UCSD-AML1 (cell line): ENCODE results near the gene KIF6.
"Not testable (repeated sequence)": the region's sequence is repeated elsewhere in the genome, so short reads cannot be mapped to it uniquely, and the experiment has no call there.

Experiments
- DNase-seq: peaks from one replicate; lab custom pipeline; 2025; ENCODE audit not compliant: unreplicated experiment; lab: John Stamatoyannopoulos, UW

The KIF6 gene

DNA sequence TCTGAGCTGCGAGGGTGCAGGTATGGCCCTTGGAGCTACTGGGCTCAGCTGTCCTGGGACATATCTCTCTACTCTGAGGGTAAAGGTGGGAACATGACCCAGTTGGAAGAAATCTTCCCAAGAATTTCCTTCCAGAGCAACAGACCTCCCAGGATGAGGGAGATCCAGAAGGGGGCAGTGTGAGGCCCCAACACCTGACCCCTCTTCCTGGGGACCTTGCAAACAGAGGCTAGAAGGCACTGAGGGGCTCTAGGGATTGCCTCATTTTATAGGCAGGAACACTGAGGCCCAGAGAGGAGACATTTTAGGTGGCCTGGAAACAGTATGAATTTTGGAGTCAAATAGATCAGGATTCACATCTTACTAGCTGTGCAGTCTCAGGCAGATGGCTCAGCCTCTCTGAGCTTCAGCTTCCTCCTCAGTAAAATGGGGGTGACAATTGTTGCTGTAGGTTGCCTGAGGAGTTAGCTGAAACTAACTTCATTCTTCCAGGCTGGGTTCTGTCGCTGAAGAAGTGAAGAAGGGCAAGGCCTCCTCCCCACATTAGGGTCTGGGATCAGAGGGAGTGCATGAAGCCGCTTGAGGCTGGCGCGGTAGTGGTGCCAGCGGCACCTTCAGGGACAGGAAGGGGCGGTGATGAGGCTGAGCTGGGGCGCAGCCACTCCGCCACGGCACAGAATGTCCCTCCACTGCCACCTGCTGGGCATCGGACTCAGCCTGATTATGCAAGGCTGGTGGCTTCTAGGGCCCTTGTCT is 422.4 kb downstream of the KIF6 start:
- peak; percentile 85 for DNase-seq

DNA sequence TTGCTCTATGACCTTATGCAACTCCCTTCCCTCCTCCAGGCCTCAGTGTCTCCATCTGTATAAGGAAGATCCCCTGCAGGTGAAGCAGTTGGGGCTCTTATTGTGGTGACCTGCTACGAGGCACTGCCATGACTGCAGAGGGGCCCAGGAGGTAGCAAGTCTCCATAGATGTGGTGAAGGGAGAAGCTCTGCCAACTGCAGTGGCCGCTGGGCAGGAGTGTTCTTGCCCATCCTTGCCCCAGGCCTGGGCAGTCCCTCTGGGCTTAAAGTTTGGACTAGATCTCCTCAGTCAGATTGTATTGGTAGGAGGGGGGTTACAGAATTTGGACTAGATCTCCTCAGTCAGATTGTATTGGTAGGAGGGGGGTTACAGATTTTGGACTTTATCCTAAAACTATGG is 423.2 kb downstream of the KIF6 start:
- DNase-seq = no peak

DNA sequence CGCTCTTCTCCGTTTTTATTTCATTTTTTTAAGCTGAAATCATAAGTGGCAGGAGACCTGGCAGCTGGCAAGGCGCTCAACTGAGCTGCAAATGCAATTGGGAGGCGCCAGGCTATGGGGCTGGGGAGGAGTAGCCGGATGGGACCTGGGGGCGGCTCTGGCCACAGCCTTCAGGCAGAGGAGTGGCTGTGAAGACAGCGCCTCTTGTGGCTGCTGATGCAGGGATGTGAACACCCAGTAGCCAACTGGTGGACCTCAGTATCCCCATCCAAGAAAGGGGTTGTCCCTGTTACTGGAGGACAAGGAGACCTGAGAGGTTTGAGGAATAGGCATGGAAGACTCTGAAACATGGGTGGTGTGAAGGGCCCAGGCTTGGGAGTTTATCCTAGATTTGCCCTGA is 423.6 kb downstream of the KIF6 start:
- DNase-seq = no peak

DNA sequence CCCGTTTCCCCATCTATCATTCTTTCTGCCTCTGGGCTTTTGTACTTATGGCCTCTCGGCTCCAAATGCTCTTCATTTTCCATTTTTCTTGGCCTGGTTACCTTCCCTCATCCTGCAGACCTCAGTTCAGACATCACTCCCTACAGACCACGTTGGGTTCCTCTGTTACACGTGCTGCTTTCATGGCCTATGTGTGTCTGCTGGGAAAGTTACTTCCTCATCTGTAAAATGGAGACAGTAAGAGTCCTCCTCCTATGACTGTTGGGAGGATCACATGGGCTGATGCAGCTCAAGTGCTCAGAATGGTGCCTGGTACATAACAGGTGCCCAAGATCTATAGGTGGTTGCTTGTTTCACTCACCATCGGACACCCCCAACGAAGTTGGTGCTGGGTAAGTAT is 424.5 kb downstream of the KIF6 start:
- DNase-seq = no peak

DNA sequence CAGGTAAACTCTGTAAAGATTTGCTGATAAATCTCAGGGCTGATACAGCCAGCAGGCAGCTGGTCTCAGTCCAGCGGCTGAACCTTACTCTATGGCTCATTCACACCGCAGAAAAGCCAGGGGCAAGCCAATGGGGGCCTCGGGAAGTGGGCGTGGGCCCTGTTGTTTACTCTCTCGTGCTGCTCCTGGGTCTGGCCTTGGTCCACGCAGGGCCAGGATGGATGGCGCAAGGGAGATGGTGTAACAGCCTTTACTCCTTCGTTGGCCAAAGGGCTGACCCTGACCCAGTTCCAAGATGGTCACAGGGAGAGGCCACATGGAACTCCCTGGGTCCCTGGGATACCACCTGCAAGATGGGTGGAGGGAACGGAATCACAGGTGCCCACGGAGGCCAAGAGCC is 427.1 kb downstream of the KIF6 start:
- DNase-seq = no peak

DNA sequence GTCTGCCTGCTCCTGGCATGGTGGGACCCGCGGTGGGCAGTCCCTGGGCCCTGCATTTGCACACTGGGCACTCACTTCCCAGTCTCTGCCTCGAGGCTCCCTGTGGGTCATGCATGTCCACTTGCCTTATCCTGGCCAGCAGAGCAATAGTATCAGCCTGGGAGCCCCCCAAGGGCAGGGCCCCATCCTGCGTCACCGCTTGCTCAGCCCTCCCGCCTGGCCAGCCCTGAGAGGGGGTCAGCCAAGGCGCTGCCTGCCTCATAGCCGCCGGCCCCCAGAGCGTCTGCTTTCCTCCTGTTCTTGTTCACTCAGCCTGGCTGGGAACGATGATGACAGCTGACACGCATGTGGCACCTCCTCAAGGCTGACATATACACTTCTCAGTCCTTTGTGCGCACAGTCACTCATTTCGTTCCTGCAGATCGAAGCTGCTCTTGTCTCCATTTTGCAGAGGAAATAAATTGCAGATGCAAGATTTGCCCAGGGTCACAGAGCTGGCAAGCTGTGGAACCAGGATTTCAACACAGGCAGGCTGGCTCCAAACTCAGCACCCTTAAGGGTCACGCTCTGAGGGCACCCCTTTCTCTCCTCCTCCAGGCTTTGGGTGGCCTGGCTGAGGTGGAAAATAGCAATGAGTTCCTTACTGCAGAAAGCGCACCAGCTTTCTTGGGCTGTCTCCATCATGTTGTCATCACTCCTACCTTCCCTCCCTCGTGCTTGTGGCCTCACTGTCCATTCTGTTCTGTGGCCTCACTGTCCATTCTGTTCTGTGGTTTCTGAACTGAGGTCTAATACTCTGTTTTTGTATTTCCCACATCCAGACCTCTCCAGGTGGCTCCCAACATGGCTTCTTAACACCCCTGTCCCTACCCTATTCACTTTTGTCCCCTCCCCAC is 428.2 kb downstream of the KIF6 start:
- DNase-seq = no peak

DNA sequence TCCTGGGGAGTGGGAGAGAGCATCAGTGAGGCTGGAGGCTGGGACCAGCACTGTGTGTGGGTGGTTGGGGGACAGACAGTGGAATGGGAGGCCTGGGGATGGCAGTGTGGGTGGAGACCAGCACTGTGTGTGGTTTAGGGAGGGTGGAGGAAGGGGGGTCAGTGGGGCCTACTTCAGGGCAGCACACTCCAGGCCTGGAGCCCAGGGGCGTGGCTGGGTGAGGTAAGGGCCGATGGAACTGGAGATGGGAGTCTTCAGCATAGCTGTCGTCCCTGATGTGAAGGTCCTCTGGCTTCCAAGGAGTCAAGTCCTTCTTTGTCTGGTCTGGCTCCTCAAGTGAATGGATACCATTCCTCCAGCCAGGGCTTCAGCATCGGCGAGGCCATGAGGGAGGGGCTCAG is 429.6 kb downstream of the KIF6 start:
- DNase-seq = no peak

DNA sequence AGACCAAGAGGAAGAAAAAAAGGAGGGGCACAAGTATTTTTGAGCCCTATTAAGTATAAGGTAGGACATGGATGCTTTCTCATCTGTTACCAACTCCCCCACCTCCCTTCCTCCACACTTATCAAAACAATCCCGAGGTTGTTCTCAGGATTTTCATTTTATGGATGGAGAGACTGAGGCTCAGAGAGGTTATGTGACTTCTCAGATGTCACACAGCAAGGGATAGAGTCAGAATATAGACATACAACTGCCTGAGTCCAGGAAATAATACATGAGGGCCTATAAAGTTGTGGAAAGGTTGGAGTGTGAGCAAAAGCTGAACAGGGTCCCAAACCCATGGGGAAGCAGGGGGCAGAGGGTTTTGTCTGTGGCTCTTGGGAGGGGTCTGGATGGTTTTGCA is 430.3 kb downstream of the KIF6 start:
- no peak for DNase-seq

DNA sequence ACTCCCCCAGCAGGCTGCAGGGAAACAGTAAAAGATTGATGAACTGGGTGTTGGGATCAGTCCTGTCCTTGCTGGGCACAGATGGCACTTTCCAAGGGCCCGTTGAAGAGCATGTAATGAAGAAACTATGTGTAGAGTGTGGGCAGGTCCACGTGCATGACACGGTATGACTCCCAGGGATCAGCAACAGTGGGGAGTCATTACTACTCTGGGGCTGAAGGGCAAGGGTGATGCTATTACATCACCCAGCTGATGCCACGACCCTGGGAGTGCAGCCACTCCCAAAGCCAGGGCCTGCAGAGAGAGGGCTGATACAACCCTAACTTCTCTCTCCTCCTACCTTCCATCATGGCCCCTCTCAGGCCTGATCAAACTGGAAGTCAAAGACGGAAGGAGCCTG is 431.1 kb downstream of the KIF6 start:
- DNase-seq = no peak

DNA sequence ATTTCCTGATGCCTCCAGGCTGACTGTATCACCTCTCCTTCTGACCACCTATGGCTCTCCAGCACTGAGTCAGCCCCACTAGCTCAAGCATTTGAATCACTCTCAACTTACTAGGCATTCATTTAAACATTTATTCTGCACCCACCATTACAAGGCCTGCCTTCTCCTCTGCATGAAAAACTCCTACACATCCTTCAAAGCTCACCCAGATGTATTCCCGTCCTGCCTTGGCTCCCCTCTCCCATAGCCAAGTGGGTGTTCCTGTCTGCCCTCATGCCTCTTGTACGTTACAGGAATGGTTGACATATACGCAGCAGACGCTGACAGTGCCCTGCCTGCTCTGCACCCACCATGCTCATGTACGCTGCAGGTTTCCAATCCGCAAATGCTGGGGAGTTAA is 432.6 kb downstream of the KIF6 start:
- no peak for DNase-seq

DNA sequence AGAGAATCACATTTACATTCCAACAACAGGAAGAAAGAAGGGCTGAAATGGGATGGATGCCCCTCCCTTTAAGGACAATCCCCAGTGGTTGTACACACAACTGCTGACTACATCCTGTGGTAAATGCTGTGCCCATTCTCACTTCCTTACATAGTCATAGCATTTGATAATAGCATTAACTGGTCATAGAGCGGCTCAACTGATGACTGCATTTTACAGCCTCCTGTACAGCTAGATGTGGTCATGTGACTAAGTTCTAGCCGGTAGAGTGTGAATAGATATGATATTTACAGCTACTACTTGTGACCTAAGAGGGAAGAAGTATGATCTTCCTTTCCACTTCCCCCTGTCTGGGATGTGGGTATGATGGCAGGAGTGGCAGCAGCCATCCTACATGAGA is 435.7 kb downstream of the KIF6 start:
- DNase-seq = no peak

DNA sequence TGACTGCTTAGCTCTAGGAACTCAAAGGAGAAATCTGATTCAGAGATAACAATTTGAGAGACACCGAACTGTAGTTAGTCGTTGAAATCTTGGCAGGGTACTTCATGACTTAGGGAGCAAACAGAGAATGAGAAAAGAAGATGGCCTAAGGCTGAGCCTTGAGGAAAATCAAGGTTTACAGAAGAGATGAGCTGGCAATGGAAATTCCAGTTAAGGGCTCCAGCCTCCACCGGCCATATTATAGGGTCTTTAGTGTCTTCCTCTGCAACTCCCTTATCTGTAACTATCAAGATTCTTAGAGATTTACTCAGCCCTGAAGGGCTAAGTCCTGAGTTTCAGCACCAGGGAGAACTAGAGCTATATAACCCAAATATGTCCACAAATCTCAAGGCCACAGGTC is 437.6 kb downstream of the KIF6 start:
- no peak for DNase-seq

DNA sequence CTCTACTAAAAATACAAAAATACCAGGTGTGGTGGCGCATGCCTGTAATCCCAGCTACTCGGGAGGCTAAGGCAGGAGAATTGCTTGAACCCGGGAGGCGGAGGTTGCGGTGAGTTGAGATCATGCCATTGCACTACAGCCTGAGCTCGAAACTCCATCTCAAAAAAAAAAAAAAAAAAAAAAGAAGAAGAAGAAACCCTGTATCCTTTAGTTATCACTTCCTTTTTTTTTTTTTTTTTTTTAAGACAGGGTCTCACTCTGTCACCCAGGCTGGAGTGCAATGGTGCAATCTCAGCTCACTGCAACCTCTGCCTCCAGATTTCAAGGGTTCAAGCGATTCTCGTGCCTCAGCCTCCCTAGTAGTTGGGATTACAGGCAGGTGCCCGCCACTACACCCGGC is 438.6 kb downstream of the KIF6 start:
- DNase-seq = not testable (repeated sequence)

DNA sequence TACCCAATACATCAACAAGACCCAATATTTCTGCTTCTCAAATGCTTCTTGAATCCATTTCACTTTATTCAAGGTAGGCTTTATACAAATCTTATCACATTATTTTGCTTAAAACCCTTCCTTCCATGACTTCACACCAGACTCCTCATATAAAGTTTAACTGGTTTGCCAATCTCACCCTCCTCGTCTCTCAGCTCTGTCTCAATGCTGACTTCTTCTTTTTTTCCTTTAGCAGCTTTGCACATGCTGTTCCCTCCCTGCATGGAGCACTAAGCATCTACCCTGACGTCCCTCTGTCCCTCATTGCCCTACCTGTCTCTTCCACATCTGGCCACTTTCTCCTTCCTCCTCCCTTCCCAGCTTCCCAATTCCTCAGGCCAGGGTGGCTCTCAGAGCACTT is 442.4 kb downstream of the KIF6 start:
- DNase-seq = no peak

DNA sequence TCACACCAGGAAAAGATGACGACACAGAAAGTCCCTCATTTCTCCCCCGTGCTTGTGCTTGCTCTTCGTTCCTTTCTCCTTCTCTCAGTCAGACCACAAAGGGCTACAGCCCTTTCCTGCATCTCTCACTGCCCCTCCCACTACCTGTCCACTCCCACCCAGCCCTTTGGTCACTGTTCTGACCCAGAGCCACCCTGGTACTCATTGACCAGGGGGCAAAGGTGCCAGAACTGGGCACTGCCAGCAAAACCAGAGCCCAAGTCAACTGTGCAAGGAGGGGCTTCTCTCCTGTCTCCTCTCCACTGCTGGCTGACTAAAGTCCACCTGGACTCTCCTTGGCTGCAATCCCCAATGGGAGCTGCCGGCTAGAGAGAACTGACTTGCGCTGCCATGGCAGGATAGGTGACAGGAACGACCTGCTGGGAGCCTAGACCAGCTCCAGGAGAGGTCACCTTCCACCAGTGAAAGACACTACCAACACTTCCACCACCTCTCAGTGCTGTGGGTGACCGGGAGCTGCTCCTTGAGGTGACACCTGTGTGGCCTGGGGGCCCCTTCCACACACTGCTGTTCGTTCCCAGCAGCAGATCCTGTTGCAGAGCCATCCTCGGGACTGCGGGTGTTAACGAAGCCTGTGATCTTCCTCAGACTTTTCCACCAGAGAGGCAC is 443.8 kb downstream of the KIF6 start:
- no peak for DNase-seq

DNA sequence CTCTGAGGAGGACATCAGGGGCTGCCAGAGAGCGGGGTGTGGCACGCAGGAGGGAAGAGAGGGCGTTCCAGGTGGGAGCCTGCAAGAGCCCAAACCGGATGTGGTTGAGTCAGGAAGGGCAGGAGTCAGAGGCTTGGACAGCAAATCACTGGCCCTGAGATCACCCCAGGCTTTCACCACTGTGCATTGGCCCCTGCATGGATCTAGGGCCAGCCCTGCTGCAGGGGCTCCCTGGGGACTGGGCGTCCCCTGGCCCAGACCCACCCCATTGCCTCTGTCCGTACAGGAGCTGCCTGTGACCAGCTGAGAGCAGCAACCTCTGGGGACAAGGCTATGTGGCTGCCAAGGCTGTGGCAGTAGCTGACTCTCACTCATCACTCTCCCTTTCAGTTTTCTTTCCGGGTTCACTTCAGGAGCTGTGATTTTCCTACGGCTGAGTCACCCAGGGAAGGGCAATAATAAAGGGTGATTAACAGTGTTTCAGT is 444.9 kb downstream of the KIF6 start:
- DNase-seq = no peak
